Activated gamma-delta T cell treated with anti-CD3 and anti-CD28 coated beads, Interleukin-2, amount 50 U/mL, for 16 hours (primary cell): ENCODE data around the gene FOXL2NB.

Experiments used
- DNase-seq: peaks from one replicate; pipeline ENCODE4 v3.0.0-alpha.2; 2020; ENCODE audit warnings: low read depth

FOXL2NB gene

DNA sequence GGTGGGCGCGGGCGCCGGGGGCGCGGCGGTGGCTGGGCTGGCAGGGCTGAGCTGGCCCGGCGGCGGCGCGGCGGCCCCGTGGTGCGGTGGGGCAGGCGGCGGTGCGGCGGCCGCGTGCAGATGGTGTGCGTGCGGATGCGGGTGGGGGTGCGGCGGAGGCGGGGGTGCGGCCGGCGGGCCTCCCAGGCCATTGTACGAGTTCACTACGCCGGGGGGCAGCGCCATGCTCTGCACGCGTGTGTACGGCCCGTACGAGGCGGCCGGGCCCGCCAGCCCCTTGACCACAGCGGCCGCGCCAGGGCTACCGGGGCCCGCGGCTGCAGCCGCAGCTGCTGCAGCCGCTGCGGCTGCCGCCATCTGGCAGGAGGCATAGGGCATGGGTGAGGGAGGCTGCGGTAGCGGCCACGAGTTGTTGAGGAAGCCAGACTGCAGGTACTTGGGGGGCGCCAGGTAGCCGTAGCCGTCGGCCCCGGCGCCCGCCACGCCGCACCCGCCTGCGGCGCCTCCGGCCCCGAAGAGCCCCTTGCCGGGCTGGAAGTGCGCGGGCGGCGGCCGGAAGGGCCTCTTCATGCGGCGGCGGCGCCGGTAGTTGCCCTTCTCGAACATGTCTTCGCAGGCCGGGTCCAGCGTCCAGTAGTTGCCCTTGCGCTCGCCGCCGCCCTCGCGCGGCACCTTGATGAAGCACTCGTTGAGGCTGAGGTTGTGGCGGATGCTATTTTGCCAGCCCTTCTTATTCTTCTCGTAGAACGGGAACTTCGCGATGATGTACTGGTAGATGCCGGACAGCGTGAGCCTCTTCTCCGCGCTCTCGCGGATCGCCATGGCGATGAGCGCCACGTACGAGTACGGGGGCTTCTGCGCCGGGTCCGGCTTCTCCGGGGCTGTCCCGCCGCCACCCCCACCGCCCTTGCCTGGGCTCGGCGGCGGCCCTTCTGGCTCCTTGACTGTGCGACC, 1.0 kb upstream of the FOXL2NB start:
- no peak for DNase-seq

DNA sequence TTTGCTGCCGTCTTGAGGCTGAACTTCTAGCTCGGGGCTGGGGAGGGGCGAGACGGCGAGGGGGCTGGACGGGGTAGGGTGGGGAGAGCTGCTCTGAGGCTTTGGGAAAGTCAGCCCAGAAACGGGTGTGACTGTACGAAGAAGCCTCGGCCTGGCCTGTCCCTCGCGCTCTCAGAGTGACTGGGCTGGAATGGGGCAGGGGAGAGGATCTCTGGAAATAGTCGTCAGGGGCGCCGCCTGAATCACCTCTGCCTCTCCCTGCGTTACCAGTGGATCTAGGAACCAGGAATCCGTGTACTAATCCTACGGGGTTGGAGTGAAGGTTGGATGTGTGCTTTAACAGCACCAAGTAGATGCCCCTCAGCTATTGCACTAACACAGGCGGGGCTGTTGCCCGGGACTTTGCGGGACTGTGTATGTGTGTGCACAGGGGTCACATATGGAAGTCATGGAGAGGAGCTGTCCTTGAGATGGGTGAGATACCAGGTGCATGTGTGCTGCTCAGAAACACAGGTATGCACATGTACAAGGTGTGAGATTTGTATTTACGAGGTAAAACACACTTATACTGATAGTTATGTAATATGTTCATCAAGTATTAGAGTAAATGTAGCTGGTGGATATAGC, 591 bp downstream of the FOXL2NB start:
- DNase-seq: no peak

DNA sequence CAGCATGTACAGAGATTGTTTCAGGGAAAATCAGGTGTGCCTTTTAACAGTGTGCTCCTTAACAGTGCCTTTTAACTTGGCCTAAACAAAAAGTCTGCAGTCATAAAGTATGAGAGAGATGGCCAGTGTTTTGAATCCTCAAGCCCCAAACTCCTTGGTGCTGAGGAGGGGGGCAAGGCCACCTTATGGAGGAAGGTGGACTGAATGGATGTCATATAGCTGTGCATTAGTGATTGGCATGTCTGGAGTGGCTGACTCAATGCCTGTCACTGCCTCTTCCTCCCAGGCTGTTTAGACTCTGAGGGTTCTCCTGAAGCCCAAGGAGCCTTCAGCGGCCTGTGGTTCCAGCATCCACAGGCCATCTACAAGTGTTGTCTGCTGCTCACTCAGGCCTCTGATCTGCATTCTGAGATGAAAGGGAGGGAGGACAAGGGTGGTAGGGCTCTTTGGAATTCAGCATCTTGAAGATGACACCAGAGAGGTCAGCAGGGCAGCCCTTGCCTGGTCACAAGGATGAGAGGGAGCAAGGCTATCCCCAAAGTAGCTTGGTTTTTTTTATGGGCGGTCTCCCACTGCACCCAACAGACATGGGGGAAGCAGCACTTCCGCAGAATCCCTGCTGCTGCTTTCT, 1.5 kb downstream of the FOXL2NB start:
- DNase-seq: no peak

DNA sequence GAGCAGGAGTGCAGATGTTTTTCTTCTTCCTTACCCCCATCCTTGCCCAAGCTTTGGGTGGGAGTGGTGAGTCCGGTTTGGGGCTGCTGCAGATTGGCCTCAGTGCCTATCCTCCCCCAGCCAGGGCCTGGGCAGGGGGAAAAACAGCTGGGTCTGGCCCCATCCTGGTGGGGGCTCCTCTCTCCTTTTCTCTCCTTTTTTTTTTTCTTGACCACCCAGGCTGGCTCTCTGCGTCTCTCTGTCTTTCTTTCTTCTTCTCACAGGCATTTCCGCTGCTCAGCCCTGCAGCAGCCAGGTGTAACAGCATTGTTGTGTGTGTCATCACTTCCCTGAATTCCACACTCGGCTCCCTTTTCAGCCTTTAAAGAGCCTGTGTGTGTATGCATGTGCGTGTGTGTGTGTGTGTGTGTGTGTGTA, 2.0 kb downstream of the FOXL2NB start:
- DNase-seq: no peak

DNA sequence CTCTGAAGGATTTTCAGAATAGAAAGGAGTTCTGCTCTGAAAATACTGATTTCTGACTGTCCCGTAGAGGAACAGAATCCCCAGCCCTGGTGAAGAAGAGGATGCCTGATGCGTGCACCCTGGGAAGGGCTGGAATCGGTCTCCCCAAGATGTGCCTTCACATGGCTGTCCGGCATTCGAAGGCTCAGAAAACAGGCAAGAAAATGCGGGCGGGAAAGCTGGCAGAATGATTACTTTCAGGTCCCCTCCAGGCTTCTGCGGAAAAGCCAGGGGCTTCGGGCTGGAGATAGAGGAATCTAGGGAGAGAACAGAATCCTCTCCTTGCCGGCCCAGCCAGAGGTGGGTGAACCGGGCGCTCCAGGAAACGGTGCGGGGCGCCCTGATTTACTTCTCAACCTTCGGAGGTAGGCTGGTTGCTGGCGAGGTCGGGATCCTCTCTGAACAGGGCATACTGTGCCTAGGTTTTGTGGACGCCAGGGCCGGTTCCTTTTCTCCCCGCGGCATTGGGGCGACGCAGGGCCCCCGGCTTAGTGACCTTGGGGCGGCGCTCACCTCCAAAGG, 2.5 kb downstream of the FOXL2NB start:
- DNase-seq: no peak

DNA sequence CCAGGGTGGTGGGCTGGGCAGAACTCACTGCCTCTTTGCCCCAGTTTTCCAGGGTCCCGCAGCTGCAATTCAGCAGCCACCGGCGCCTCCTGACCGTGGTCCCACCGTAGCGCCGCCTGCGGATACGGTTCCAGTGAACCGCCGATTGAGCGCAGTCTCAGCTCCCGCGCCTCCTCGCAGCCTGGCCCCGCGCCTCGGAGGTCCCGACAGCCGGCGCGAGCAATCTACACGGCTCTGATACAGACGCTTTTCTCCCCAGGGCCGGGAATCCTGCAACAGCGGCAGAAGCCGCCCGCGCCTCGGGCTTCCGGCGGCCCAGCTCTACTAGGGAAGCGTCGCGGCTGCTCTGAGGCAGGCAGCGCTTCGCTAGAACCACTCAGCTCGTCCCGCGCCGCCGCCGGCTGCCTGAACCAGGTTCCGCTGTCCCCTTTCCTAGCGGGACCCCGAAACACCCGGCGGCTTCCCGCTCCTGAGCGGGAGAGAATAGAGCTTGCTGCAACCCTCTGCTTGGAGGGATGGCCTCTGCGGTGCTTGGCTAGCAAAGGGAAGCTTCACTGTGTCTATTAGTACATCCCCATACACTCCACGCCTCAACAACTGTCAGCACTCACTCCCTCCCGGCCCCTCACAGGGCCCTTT, 3.1 kb downstream of the FOXL2NB start:
- no peak for DNase-seq

DNA sequence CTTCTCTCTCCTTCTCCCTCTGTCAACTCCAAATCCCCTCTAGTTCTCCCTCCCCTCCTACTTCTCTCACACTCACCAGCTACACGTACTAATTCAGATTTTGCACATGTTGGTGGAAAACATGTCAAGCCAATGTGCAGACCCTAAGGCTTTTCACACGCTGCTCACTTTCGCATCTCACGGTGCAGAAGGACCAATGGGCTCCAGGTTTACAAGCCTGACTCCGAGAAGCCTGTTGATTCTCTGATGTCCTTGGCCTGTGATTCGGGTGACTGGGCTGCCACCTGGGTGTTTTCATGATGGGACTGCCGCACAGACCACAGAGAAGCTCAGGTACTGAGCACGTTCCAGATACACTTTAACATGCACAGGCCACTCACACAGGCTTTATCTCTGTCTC, 3.7 kb downstream of the FOXL2NB start:
- no peak for DNase-seq

DNA sequence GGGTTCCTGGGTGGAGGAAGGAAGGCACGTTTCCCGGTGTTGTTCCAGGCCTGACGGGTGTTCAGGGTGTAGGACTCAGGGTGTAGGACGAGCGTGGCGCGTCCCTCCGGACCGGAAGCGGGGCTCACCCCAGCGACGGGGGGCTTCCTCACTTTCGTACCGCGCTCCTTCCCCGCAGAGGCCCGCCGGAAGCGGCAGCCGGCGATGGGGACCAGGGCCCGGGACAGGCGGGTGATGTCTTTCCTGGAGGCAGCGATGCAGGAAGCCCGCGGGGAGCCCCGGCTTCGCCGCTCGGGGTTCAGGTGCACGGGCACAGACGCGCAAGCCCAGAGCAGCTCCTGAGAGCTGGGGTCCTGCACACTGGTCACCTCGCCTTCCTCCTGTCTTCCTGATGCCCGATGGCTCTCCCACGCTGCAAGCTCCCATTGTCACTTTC, 13.4 kb downstream of the FOXL2NB start:
- no peak for DNase-seq

DNA sequence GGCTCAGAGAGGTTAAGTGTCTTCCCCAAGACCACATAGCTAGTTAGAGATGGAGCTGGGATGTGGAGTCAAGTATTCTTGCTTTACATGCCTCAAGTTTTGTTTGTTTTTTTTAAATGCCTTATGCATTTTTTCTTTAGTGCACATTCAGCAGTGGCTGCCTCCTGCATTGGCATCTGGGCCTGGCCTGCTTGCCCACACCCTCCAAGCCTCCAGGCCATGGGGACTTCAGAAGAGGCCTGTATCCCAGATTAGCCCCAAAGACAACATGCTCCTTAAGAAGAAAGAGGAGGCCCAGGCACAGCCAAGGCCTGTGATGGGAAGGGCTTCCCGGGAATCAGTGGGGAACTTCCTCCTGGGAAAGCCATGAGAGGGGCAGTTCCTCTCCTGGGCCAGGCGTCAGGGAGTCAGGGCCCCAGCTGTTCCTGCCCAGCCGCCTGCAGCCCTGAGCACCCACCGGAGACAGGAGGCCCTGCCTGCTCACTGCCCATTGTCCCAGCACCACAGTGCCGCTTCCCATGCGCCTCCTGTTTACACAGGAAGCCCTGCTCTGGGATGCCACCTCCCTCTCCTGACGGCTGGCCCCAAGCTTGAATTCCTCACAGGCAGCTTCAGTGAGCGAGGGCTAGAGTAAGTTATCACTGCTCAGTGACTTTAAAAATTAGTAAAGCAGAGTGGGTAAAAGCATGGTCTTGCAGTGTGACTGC, 16.0 kb downstream of the FOXL2NB start:
- no peak for DNase-seq

DNA sequence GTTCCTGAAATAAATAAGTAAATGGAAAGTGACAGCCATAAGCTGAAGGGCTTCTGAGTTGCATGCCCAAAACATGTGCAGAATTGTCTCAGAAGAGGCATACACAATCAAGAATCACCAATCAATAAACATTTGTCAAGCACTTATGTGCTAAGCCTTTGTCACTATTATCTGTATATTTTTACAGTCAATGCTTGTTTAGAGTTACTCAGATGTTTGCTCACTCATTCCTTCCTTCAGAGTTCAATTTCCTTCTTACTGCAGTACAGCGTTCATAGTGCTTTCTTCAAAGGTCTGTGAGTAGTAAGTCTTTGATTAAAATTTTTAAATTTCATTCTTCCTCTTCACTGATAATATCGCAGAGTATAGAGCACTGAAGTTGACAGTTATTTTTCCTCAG, 17.2 kb downstream of the FOXL2NB start:
- DNase-seq: no peak

DNA sequence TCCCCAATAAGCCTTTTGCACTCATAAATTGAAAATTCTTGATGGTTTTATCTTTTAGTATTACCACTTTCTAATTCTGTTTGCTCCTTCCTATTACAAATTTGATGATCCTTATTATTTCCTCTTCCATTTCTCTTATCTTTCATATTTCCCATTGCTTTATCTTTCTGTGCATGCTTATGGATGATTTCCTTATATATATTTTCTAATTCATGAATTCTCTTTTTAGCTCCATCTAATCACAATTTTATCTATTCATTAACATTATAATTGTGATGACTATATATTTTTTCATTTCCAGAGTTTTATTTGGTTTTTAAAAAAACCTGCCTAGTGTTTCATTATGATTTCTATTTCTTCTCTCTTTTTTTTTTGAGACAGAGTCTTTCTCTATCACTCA, 17.9 kb downstream of the FOXL2NB start:
- no peak for DNase-seq

DNA sequence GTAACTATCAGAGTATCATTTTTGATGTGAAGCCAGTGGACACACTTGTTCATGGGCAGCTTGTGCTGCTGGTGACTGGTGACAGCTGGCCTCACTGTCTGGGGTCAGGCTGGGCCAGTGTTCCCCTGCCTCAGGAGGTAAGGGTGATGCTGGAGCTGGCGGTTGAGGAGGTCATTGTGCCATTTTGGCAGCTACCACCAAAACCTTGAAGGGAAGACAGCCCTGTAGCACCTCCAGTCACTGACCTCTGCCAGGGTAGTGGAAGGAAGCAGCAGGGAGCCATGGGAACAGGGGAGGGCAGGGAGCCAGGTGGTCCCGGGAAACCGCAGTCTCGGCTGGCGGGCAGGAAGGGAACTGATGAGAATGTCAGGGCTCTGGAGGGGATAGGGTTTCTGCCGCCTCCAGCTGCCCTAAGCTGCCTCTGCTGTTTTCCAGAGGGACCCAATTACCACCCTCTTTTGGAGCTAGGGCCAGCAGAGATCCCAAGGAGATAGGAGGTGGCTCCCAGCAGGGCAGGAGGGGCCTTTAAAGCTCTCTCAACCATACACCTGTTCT, 24.8 kb downstream of the FOXL2NB start:
- no peak for DNase-seq

DNA sequence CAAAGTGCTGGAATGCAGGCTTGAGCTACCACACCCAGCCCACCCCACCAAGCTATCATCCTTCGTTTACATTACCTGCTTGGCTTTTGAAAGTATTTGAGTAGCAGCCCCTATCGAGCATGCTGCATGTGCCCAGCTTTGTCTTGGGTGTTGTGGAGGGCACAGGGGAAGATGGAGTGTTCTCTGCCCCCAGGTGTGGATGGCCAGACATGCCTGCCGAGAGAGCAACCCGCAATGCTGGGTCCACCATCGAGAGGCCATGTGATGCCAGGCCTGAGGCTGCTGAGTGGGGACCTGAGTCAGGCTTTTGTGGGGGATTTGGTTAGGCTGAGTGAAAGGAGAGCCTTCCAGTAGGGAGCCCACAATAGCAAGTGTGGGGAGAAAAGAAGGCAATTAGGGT, 25.9 kb downstream of the FOXL2NB start:
- DNase-seq: no peak

DNA sequence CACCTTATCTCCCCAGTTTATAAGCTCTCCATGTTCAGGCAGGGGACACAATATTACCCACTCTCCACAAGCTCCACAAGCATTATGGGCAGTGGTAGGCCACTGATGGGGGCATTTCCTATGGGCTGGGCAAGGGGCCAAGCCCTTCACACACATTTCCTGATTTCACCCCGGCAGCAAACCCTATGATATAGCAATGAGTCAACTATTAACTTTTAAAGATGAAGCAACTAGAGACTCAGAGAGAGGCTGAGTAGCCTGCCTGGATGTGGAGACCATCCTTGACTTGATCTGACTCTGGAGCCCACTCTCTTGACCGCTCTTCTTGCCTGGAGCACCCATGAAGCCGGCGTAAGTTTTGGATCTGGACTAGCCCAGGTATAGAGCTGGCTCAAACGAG, 27.4 kb downstream of the FOXL2NB start:
- no peak for DNase-seq

DNA sequence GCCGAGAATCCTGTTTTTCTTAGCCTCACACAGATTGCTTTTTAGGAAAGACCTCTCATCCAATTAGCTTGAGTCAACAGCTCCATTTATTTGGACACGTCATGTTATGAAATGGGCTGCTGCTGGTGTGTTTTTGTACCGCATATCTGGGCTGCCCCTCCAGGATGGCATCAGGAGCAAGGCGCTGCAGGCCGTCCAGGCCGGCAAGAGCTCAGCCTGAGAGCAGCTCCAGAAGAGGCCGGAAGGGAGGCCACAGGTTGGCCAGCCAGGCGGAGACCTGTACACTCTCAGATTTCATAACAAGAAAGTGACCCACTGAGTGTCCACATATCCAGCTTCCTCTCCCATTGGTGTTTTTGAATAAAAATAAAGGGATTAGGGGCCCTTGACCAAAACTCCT, 28.3 kb downstream of the FOXL2NB start:
- DNase-seq: no peak

DNA sequence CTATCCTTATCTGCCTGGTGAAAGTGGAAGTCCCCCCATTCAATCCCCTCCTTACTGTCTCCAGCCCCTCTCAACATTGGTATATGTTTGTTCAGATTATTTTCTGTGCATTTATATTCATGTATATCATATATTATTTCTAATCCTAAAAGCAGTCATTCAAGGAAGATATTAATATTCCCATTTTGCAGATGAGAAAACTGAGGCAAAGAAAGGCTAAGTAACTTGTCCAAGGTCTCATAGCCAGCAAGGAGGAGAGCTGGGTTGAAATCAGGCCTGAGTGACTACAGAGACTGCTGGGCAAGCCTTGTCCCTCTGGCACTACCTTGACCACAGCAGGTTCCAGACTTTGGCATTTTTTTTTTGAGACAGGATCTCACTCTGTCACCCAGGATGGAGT, 29.0 kb downstream of the FOXL2NB start:
- no peak for DNase-seq

DNA sequence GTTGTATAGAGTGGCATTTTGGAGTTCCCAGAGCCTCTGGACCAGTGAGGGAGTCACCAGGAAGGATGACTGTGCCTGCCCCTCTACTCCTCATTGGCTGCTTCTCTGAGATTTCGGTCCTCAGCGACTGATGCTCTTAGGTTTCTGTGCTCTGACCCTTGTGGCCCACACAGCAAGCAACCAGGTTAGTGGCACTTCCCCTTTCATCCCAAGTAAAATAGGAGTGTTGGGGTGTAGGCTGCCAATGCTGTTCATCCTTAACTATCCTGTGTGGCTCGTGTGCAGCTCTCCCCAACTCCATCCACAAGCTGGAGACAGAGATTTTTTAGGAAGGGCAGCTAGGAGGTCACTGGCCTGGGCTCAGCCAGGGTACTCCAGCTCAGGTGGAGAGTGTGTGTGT, 37.8 kb downstream of the FOXL2NB start:
- no peak for DNase-seq

DNA sequence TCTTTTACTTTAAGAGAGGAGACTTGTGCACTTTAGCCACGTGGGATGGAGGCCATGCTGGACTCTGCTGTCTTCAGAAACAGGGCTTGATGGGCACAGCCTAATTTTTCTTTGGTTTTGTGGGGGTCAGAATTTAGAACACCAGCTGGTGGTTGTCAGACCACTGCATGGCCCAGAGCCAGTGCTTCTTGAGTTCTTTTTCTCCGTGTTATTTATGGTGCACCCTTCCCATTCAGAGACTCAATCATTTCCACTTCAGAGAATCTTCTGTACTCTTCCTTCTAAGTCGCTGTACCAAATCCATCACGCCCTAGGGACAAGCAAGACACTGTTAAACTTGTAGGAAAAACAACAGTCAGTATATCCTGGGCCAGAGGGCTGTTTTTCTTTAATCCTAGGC, 38.9 kb downstream of the FOXL2NB start:
- no peak for DNase-seq

DNA sequence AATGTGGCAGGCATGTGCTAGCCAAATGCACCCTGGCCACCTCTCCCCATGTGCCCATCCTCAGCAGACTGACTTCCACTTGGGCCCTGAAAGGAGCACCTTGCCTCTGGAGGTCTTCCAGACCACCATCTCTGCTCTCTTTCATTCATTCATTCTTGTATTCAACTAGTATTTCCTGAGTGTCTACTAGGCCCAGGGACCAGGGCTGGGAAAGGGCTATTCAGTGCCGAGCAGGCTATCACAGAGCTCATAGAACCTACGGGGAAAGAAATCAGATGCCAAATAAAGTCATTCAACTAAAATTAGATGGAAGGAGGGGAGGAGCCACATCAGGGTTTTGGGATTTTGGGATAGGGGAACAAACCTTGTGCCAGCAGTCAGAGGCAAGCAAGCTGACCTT, 40.2 kb downstream of the FOXL2NB start:
- no peak for DNase-seq

DNA sequence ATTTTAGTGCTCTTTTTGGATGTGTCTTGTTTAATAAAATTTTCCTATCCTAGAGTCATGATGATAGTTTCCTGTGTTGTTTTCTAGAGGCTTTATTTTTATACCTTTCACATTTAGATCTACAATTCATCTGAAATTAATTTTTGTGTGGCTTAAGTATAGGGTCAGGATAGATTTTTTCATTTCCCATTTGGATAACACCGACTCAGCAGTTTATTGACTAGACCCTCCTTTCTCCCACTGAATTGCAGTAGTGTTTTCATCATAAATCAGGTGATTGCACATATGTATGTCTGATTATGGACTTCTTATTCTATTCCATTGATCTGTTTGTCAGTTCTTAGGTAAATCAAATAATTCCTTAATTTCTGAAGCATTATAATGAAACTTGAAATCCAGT, 48.7 kb downstream of the FOXL2NB start:
- DNase-seq: no peak
